HG02798 (cell line): ENCODE measurements around the gene LRIG1.

ENCODE experiments used
- ATAC-seq: cut with Tn5 transposase; IDR thresholded peaks from one replicate; pipeline ENCODE4 v1.9.1; 2021; ENCODE audit warnings: mild to moderate bottlenecking; ENCODE audit not compliant: unreplicated experiment, poor library complexity

LRIG1 gene

DNA sequence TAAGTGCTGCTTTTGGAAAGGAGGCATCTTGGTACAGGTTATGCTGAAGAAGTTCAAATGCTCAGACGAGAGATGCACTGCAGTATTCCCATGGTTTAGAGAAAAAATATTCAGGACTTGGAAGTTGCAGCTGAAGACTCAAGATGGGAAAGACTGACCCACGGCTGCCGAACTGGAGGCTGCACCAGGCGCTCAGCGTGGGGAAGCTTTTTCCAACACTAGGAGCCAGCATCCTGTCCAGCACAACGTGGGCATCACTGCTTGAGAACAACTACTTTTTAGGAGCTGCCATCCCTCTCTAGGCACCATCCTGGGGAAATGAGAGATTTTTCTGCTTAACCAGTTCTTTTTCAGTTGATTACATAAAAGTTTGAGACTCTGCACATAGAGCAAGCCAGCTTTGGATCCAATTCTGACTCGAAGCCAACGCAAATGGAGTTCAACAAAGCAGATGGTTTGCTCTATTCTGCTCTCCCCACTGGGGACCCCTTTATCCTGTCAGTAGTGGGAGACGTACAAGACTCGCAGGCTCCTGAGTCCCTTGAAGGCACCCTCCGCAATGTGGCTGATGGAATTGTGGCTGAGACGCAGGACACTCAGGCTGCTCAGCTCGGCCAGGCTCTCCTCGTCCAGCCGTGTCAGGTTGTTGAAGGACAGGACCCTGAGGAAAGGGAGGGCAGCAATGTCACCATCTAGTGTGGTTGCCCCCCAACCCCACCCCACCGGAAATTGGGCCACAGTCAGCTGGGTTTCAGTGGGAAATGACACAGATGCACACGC is 93.8 kb downstream of the LRIG1 start:
- no peak for ATAC-seq

DNA sequence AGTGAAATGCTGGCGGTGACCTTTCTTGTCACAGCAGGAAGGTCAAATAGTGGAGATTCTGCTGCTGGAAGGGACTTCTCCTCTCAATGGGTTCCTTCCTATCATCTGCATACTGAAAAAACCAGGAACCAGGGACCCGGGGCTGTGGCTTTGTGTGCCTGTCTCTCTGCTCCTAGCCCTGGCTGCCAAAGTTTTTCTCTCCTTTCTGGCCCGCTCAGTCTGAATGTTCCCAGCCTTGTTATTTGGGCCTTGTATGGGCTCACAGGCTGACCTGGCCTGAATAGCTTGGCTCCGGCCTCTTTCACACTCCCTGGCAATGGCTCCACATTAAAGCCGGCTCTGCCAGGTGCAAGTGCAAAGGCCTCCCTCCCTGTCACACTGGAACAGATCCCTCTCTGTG is 94.7 kb downstream of the LRIG1 start:
- ATAC-seq = no peak

DNA sequence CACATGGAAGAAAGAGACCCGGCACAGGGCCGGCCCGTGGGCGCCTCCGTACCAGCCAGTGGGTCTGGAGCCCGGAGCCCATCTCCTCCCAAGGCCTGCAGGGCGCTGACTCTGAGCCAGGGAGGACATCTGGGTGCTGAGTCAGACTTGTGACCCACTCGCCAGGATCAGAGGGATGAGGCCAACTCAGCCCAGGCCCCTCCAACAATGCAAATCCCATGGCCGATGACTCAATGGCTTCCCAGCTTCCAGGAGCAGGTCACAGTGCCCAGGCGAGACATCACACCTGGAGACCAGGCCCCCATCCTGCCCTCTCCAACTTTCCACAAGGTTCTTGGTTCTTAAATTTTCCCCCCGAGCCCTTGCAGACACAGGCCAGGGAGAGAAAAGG is 95.1 kb downstream of the LRIG1 start:
- no peak for ATAC-seq

DNA sequence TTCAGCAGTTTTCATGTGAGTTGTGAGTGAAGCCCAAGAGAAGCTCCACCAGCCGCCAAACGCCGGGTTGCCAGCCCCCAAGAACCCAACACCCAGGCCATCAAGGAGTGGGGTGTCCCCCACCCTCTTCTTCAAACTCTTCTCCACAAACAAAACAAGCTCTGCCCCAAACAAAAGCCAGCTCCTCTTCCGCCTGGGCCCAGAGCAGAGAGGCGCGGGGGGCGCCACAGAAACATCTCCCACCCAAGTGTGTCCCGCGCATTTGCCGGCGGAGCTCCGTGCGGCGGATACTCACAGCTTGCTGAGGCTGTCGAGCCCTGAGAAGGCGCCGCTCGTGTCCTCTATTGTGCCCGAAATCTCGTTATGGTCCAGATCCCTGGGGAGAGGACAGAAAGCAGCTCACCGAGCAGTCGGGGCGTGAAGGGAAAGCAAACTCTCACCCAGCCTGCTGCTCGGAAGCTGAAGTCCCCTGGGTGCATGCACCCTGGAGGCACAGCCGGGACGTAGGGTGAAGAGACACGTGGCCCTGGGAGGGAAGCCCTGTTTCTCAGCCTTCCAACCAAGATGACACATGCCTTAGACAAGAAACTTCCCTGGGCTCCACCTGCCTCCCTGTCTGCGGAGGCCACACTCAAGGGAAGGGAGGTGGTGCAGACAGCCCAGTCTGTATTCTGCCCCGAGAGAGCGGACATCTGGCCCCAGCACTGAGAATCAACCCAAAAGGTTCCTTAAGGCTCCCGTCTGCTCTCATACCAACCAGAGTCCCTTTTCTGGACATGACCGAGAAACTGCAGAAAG is 95.7 kb downstream of the LRIG1 start:
- ATAC-seq = no peak

DNA sequence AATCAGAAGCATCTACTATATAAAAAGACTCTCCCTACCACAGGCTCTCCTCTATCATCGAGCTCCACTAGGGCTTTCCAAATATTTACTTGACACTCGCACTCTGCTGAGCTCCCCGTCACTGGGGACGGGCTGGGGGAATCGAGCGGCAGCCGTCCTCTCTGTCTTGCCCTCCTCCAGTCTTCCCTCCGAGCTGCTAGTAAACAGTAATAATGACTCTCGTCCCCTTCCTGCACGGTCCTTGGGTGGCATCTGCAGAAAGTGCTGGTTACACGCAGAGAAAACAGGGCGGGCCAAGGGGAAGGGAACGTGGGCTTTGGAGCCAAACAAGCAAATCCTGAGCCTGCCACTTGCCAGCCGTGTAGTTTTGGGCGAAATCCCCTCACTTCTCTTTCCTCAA is 96.6 kb downstream of the LRIG1 start:
- ATAC-seq = no peak

DNA sequence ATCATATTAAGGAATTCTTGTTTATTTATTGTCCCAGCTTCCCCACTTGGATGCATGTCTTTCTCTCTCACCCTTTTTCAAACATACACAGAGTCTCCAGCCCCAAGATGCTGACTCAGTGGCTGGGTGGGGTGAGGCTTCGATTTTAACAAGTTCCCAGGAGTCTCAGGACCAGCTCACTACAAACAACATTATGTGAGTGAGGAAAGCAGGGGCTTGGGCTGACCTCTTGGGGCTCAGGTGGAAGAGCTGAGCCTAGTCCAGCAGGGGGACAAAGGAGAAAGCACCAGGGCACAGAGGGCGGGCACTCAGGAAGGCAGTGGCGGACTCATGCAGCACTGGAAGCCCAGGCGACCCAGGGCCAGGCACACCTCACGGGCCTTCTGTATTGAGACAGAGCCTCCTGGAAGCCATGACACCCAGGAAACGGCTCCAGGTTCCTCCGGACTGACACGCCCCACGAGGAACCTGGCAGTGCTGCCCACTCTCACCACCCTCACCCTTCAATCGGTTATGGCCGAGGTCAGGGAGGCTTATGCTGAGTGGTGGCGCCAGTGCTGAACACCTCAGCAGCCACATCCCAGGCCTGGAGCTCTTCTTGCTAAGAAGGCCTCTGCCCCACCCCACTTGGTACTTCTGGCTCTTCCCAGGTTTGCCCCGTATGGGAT is 97.4 kb downstream of the LRIG1 start:
- ATAC-seq = no peak

DNA sequence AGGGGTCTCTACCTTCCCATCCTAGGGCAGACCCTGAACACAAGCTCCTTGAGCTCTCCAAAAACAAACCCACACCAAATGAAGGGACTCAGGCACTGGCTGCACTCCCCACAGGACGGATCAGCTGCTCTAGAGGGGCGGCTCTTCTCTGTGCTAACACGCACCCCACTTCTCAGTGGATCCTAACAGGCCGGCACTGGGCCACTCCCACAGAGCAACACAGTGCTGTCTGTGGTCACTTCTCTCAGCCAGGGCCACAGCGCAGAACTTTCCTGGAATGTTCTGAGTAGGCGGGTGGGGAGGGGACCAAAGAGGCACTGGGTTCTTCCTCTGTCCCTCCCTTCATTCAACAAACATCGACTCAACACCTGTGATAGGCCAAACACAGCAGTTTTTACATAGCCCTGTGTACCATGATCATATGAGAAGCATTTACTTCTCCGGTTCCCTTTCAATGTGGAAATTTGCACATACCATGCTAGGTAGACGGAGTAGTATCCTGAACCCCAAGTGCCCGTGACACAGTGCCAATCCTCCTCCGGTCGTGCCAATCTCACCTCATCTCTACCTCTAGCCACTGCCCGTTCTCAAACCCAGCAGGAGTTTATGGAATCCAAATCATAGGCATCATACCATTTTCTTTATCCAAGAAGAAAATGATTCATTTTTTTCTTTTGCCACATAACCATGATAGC is 98.1 kb downstream of the LRIG1 start:
- no peak for ATAC-seq

DNA sequence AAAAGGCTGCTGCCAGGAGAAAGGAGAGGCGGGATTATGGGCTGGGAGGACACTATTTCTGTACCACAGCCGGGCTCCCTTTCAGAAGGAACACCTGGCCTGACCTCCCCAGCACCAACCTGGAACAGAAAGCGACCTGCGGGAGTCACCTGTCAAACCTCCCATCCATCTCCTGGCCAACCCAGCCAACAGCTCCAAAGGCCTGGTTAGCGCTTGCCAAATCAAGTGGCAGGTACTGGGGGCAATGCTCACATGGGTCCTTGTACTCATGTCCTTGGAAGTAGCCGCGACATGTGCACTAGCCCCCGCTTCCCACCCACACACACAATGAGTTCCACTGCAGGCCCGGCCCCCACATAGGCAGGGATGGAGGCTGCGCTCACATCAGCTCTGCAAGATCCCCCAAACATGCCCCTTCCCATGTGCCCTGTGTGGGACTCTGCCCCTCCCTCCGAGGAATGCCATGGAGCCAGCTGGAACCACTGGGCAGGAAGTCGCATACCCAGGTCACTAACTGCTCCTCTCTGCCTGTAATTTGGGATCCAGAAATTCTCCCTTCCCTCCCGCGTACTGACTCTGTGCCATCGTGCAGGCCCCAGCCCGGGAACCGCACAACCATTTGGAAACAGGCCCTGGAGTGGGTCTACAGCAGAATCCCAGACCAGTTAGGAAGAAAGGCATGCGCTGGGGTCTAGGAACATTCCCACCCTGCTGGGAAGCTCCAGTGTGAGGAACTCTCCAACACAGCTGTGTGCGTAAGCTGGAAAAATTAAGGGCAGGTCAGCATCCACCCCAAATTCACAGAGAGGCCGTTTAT is 98.9 kb downstream of the LRIG1 start:
- ATAC-seq = no peak

DNA sequence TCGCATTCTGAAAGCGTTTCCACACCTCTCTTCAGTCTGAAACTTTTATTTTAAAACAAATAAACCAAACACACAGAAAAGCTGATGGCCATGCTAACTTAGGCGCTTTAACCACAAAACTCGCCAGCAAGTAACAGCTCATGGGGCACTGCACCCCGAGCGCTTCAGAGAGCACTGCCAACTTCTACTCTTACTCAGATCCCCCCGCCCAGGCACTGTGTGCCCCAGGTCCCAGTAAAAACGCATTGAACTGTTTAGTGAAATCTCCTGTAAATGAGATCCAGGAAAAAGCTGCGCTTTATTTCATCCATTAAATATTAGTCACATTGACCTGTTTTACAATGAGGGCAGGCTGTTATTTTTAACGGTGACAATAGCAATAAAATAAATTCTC is 99.7 kb downstream of the LRIG1 start:
- ATAC-seq = no peak

DNA sequence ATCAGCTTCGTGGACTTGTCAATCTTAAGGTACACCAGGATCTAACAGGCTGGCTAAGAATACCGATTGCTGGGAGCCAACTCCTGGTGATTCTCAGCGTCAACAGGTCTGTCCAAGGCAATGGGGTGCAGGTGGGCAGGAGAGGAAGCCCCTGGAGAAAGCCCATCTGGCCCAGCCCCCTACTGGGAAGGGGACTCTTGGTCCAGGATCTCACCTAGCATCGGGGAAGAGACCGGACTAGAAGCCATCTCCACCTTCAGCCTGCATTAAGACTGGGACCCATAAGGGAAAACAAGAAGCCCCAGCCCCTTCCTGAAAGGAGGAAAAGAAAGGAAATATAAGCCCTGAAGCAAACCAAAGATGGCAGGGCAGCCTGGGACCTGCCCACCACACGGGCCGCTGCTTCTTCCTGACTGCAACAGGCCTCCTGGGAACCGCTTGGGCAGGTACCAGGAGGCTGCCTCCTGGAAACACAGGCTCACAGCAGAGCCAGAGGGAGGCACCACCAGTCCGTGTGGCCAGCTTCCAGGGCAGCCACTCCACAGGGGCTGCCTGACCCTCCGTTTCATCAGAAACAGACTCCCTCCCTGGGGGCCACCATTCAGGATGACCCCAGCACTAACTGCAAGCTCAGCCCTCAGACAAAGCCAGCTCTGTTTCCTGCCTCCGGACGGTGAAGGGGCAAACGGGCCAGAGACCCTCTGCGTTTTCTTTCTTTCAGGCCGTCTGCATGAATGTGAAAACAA is 100.2 kb downstream of the LRIG1 start:
- no peak for ATAC-seq

DNA sequence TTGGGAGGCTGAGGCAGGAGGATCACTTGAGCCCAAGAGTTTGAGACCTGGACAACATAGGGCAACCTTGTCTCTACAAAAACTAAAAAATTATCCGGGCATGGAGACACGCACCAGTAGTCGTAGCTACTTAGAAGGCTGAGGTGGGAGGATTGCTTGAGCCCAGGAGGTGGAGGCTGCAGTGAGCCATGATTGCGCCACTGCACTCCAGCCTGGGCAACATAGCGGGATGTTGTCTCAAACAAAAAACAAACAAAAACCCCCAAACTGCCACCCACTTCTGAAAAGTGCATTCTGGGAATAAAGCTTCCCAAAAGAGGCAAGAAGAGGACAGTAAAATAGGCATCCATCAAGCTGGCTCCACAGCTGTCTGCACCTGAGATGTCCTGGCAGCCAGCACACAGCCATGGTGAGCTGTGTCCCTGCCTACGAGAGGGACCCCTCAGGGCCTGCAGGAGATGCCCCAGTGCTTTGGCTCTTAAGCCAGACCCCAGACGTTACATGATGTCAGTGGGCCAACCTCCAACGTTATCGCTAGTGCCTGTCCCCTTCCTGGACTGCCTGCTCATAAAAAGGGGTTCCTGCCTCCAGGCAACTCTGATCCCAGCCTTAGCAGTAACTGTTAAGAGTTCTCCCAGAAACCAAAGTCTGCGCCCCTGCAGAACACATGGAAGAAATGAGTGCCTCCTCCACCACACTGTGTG is 101.1 kb downstream of the LRIG1 start:
- no peak for ATAC-seq

DNA sequence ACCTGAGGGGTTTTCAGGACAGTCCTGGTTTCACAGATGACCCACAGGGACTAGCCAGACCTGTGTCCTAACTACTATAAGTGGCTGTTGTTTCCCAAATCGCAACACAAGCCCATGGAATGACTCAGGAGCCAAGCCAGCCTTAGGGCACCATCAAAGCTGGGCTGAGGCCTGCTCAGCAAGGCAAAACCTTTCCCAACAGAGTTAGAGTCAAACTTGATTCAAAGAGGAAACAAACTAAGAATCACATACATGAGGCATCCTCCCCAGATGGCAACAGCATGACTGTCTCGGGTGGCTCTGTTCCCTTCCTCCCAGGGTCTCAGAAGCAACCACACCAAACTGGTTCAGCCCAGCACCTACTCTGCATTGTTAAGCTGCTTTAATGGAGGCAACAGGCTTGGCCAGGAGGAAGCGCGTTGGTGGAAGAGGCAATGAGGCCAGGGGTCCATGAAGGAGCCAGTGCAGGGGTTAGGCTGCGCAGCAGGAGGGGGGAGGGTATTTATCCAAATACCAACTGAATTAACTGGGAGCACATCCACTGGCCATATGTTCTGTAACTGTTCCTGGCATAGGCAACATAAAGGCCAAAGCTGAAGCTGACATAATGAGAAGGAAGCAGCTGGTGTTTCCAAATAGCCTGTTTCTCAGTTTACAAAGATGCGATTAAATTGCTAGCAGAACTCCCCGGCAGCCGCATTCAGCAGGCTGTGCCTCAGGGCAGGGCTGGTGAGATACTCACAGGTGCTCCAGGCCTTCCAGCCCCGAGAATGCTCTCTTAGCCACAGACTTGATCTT is 102.4 kb downstream of the LRIG1 start:
- no peak for ATAC-seq

DNA sequence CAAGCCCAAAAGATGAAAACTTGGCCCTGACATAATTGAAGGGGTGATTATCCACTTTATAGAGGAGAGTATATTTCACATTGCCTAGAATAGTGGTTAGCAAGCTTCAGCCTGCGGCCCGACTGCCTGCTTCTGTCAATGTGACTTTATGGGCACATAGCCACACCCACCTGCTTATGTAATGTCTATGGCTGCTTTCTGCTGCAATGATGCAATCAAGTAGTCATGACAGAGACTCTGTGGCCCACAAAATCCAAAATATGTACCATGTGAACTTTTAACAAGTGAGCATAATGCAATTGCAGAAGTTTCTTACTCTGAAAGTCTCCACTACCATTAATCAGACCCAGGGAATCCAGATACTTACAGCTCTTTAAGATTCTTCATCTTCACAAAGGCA is 103.1 kb downstream of the LRIG1 start:
- ATAC-seq = no peak

DNA sequence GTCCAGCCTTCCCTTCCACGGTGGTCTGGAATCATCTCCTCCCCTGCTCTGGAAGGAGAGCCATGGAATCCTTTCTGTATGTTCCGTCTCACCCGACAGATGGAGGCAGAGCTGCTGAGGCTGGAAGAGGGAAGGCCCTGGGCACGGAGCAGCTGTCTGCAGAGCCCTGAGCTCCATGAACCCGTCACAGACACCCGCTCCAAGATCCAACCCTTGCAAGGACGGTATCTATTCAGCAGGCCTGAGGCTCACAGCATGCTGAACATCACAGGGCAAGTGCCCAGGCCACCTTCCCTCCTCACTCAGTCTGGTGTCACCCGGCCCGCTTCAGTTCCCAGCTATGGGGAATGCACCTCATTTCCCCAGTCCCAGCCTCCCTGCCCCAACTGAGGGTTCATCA is 103.9 kb downstream of the LRIG1 start:
- ATAC-seq = no peak

DNA sequence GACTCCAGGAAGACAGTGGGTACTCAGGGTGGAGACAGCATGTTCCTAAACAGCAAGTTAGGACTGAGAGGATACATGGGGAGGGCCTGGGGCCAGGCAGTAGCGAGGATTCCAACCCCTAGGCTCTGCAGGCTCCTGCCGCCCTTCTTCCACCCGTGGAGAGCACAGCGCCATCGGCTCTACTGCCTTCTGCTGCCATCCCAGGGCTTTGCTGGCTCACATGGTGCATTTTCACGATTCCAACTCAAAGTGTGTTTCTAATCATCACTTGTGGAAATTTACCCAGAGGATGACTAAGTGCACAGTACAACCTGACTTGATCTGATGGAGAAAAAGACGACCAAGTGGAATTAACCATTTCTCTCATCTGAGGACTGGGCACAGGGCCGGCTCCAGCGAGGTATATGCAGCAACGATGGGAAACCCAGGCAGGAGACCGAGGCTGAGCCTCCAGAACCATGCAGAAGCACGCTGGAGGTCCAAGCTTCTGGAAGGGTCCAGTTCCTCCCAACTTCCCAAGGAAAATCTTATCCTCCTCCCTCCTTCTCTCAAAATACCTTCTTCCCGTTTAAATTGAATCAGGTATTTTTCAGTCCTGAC is 104.6 kb downstream of the LRIG1 start:
- no peak for ATAC-seq

DNA sequence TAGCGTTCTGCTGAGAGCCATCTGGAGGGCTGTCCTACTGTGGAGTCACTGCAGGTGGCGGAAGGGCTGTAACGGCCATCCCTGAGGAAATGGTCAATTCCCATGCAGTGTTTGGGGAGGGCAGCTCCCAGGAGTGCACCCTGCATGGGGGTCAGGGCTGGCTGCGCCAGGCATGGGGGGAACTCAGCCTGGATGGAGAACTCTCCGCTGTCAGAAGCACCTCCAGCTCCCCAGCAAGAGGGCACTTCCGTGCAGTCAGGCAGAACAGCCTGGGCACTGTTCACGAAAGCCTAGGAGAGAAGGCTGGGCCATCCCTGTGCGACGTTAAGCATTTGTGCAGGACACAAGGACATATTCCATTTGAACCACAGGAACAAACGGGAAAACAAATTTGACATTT is 105.2 kb downstream of the LRIG1 start:
- no peak for ATAC-seq

DNA sequence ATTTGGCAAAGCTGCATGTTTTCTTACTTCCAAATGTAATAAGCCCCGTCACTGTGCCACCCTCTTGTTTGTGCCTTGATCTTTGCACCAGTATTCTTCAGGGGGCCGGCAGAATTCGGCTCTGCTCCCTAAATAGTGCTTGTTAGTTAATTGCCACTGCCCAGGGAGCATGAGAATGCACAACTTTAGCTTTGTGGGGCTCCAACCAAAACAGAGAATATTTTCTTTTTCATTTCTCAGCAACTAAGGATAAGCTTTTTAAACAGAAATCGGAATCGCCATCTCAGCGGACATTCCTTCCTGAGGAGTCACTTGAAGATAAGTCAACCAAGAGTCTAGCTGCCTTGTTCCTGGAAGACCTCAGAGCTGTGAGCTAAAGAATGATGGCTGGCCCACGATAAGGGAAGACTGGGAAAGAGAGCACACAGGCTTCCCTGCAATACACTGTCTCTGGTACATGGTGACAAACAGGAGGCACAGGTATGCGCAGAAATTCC is 106.0 kb downstream of the LRIG1 start:
- no peak for ATAC-seq
